H1 (cell line): Measurements from ENCODE around the gene LEMD1. TPM values are rescaled to one million over a fixed set of nuclear protein-coding genes. Genes with fewer than 3 reads are reported as not detected.

Experiments
- MAX ChIP-seq: IDR thresholded peaks from 2 replicates; pipeline ENCODE4 v1.6.1; 2012; ENCODE audit warnings: inconsistent platforms
- polyA plus RNA-seq, 7 experiments: library from polyadenylated mRNA; depleted of rRNA in 3 of 7; stranded (reverse) in 5 of 7; unstranded in 2 of 7; fragments of >200 nt in 5 of 7; fragments of 200-250 nt in 2 of 7; gene quantifications; 1 replicate in 5 of 7; 2 replicates in 1 of 7; 4 replicates in 1 of 7; pipeline versions ENCODE4 v1.2.1 to v1.2.3, GENCODE V29; 2011 to 2013; ENCODE audit warnings: missing spikeins in 2 of 7, mixed read lengths in 2 of 7
- total RNA-seq: library from RNA; stranded (reverse); fragmentation: NEBNext Ultra II Directional; extraction: Animal tissue kit (Norgen Biotek cat#: 25700); gene quantifications from 2 replicates; pipeline ENCODE4 v1.2.1, GENCODE V29; 2021

The LEMD1 gene
- total and polyA plus RNA-seq, 2 of the 8 experiments (the other 6 are each of a cell fraction or from before 2014, with no cell fraction given), result 10.0 to 10.5 TPM

- no peak for TF ChIP-seq MAX
These were observed 31.1 kb upstream of the LEMD1 start (continued) for GRCh38 chr1:205452933-205453332.
